A549 treated with GW870086 at 1 μM for 4 hours (cell line): ENCODE measurements around the gene ME3. TPM values are rescaled to one million over a fixed set of nuclear protein-coding genes. Genes with fewer than 3 reads are reported as not detected.

ENCODE experiments used
- total RNA-seq: library from RNA; stranded (reverse); fragments of 200-300 nt; extraction: Qiagen RNA extraction; gene quantifications from 5 replicates; pipeline ENCODE4 v1.2.3, GENCODE V29; 2022; ENCODE audit warnings: low read depth

ME3 gene
- 13.2 to 19.2 TPM (median 17.2 TPM) in 5 replicates for total RNA-seq

DNA sequence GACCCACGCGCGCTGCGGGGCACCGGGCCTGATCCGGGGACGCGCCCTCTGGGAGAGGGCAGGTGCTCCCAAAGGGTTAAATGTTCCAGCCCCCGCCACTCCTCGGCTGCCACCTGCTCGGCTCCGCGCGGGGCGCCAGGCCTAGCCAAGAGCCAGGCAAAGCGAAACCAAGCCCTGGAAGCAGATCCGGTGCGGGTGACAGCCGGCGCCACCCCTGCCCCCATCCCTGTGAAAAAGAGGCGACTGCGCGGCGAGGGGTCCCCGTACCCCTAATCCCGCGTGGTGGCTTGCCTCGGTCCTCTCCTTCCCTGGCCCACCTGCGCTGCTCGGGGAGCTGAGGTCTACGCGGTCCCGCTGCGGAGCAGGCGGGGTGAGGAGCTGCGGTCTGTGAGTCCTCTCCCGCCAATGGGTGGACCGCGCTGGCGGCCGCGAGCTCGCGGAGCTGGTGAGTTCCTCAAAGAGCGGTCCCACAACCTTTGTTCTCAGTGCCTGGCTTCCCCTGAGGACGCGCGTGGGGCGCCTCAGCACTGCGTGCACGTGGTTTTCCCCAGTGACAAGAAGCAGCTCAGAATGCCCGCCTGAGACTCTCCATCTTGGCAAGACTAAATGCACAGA, at the start of gene ME3:
Gene ME3 (minus strand): TSS at position 610 of the 615 bp plus-strand sequence.

Other genes starting within 250 kb of the ME3 start
- 315 to 463 TPM (median 434 TPM) in 5 replicates for gene PRSS23, start 127.9 kb upstream of the ME3 start, total RNA-seq